NCI-H187 (cell line): ENCODE data around the gene DGKG.
A peak's percentile ranks its signal among the peaks of the same experiment; 100 is the strongest.

Experiments
- DNase-seq, 2 experiments: peaks; one replicate each; lab custom pipeline; 2025; lab: John Stamatoyannopoulos, UW

Gene DGKG

DNA sequence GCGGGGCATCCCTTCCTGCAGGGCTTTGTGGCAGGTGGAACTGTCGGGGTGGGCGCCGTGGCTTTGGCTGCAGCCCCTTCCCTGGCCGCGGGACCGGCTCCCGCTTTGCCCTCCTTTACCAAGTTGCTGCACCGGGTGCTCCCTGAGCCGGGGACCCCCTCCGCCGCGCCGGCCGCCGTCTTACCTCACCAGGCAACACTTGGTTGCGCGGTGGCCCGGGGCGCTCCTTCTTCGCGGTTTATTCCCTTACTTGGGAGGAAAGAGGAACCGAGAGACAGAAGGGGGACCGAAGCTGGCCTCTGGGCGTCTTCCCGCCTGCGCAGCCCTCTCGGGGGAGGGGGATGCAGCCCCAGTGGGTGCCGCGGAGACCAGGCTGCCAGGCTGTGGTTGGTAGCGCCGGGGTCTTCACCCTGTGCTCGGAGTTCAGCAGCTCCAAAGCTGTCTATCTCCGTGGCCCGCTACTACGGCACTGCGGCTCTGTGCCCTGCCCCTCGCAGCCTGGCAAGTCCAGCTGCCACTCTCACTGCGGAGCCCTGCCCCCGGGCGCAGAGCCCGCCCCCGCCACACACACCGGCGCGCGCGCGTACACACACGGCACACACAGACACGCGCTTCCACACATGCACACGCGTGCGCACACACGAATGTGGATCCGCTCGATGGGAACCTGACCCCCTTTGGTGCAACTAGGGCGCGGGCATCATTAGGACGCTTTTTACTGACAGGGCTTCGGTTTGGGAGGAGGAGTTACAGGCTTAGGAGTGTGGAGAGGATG lies at the start of gene DGKG:
Gene DGKG, minus strand, starts transcription at position 473 of the 775 bp plus-strand sequence. CDS start 41,775 bp downstream, outside the sequence.
- DNase-seq: peak in 1 of 2 experiments; percentile 33

GRCh38 chr3:186411089-186411488 lies 49.1 kb upstream of the DGKG start:
- no peak for DNase-seq

- no peak for DNase-seq
Measured at GRCh38 chr3:186406669-186407635, 44.9 kb upstream of the DGKG start.

- no peak for DNase-seq
Measured at GRCh38 chr3:186401556-186401955, 39.5 kb upstream of the DGKG start.

DNA sequence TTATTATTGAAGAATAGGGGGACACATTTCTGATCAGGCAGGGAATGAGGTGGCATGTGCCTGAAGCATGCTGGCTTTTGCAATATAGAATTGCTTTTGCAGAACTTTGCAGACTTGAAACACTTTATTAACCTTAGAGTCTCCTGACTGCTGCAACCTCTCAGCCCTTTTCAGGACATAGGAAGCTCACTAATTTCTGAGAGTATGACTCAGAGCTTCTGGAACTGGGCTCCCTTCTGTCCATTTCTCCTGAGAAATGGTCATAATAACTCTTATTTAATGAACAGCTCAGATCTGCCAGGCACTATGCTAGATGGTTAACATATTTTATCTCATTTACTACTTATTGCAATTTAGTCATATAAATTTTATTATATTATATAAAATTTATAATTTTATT lies 38.6 kb upstream of the DGKG start:
- no peak for DNase-seq

GRCh38 chr3:186400026-186400425 lies 38.0 kb upstream of the DGKG start:
- DNase-seq: no peak

DNA sequence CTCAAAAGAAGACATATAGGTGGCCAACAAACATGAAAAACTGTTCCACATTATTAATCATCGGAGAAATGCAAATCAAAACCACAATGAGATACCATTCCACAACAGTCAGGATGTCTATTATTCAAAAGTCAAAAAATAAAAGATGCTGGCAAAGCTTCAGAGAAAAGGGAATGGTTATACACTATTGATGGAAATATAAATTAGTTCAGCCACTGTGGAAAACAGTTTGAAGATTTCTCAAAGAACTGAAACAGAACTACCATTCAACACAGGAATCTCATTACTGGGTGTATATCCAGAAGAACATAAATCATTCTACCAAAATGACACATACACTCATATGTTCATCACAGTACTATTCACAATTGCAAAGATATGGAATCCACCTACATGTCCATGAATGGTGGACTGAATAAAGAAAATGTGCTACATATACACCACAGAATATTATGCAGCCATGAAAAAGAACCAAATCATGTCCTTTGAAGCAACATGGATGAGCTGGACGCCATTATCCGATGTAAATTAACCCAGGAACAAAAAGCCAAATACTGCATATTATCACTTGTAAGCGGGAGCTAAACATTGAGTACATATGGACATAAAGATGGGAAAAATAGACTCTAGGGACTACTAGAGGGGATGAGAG lies 32.7 kb upstream of the DGKG start:
- DNase-seq: no peak

- DNase-seq: no peak
Measured at GRCh38 chr3:186386883-186387560, 25.0 kb upstream of the DGKG start.

DNA sequence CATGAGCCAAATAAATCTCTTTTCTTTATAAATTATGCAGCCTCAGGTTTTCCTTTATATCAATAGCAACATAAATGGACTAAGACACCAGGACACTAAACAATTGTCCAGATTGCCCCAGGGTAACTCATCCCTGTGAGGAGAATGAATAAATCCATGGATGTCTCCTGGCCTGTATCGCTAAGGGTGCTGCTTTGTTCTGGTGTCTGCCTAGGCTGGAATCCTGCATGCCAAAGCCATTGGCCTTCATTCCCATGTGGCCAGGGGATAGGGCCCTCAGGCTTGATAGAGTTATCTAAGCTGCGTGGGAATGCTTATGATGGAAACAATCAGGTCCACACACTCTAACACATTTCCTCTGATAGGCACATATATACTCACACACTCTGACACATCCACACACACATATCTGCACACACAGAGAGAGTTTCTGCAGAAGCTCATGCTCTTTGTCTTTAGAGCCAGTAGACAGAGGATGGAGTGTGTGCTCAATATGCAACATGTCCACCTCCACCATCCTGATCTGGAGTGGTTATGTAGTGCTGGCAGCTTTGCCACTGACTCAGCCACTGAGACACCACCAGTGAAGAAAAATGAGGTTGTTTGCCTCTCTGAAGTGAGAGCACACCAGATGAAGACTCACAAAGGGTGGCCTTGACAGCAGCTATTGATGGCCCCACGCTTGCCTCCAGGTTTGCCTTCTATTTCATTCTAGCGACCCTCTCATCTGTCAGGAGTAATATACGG lies 24.0 kb upstream of the DGKG start:
- no peak for DNase-seq

DNA sequence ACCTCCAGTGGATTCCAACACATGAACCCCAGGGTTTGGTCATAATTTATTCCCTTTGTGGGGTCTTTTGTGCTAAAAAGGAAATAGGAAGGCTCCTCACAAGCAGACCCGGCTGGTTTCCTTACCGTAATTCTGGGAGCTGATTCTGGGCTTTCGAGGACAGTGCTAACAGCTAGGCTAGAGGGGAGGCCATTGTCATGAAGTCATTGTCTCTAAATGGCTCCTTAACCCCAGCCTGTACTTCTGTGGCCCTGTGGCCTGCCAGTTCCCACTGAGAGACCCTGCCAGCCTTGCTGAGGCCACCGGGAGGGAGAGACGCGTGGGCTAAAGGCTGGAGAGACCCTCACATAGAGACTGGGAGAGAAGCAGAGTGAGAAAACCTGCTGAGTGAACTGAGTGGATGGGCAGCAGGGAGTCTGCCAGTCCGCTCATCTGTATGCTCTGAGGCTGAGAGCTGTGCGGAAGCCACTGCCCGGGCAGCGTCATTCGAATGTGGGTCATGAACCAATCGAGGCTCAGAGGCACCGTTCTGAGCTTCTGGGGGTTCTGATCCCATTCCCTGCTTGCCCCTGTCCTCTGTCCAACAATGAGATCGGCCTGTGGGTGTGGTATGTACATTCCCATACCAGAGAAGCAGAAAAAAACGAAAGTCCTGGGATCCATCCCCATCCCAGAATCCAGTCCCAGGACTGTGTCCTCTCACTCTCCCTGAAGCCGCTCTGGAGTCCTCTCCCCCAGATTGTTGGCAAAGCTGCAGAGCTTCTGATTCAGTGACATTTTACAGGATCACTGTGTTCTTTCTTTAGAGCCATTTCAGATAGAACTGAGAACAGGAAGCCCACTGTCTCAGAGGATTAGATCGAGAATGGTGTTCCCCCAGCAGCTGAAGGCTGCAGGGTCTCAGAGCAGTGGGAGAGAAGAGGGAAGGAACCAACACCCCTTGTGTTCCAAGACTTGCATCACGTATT lies 21.3 kb upstream of the DGKG start:
- no peak for DNase-seq

- no peak for DNase-seq
Measured at GRCh38 chr3:186382217-186382885, 20.3 kb upstream of the DGKG start.

- no peak for DNase-seq
Measured at GRCh38 chr3:186381424-186382216, 19.6 kb upstream of the DGKG start.

- DNase-seq: no peak
Measured at GRCh38 chr3:186380622-186381380, 18.8 kb upstream of the DGKG start.

- no peak for DNase-seq
Measured at GRCh38 chr3:186375443-186375842, 13.4 kb upstream of the DGKG start.

GRCh38 chr3:186374376-186374775 lies 12.3 kb upstream of the DGKG start:
- DNase-seq: no peak

DNA sequence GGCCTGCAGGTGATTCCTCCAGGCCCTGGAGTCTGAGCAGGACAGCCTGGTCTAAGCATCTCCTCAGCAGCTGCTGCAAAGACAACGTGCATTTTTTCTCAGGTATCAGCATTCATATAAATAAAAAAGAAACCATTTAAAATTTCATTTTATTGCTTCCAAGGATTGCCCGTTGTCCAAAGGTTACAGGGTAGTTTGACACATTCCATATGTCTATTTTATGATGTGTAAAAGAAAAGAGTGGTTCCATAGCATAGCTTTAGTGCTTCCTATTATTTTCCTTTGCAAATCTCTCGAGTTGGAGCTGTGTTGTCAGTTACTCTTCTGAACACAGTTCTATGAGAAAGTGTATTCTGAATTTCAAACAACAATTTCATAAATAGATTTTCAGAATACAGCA lies 7.2 kb upstream of the DGKG start:
- DNase-seq: no peak

DNA sequence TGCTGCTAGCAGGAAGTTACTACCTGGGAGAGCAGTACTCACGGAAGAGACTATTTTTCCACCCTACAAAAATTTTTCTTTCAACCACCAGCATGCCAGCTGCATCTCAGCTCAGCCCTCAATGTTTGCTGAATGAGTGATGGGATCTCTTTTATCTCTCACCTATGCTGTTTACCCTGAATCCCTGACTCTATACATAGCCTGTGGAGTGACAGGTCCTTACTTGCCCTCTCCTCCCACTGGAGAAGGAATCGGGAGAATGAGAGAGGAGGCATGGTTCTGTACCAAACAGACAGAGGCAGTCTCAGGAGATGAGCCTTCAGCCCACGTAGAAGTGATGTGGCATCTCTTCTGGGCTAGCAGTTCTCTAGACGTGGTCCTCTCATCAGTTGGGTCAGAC lies 6.7 kb upstream of the DGKG start:
- DNase-seq: no peak

GRCh38 chr3:186368176-186368575 lies 6.1 kb upstream of the DGKG start:
- DNase-seq: no peak
